ENCODE results near the gene EDC3. TPM values are rescaled to one million over a fixed set of nuclear protein-coding genes. Genes with fewer than 3 reads are reported as not detected.

The EDC3 gene
- total RNA-seq, 2 experiments from 2014 or later = 11.0 to 11.1 TPM

DNA sequence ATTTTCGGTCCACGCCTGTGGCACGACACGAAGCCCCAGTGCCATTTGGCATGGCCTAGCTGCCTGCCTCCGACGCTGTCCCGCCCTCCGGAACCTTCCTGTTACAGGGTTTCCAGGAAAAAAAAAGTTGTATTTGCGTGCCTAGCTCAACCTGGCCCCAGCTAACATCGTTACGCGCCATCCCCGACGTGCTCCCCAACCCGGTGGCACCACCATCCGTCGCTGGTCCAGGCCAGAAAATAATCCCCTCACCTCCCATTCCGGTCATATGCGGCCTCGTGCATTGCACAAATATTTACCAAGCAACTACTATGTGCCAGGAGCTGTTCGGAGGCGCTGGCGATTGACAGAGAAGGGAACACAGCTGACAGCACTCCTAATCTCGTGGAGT lies 30.9 kb upstream of the EDC3 start:
- POLR2A ChIA-PET = interaction anchor here (0.6 to 1.0 kb wide), 2 partner anchors 65 to 801 kb away, joined by 3 read pairs; no protein-coding TSS in a partner anchor
- intact Hi-C loops (cut with DNase I, micrococcal nuclease) = loop anchor here in 1 of 2 experiments (2.0 kb wide), 1 partner anchor 30 kb away; the partner anchor contains the start of gene EDC3
- Histone ChIP-seq H3K4me3 (ENCODE audit: low read length) (peak overlapping the region; percentile 71), H3K9me3 (ENCODE audit: control insufficient read depth in 1 of 2, insufficient read depth in 1 of 2, low read length in 2 of 2) (no peaks in the 10 kb centered on the region), H3K27ac (ENCODE audit: low read depth in 1 of 2, low read length in 2 of 2) (no peak overlapping the region), H3K4me1 (ENCODE audit: insufficient read depth, low read length) (peaks cover 15% of the 10 kb centered on the region), H3K27me3 (ENCODE audit: control insufficient read depth in 1 of 2, insufficient read depth in 2 of 2, low read length in 2 of 2) (peaks cover 0 to 8% of the 10 kb centered on the region in 2 experiments), H3K36me3 (ENCODE audit: insufficient read depth, low read length) (no peaks in the 10 kb centered on the region)
- TF ChIP-seq, protein P1, sequence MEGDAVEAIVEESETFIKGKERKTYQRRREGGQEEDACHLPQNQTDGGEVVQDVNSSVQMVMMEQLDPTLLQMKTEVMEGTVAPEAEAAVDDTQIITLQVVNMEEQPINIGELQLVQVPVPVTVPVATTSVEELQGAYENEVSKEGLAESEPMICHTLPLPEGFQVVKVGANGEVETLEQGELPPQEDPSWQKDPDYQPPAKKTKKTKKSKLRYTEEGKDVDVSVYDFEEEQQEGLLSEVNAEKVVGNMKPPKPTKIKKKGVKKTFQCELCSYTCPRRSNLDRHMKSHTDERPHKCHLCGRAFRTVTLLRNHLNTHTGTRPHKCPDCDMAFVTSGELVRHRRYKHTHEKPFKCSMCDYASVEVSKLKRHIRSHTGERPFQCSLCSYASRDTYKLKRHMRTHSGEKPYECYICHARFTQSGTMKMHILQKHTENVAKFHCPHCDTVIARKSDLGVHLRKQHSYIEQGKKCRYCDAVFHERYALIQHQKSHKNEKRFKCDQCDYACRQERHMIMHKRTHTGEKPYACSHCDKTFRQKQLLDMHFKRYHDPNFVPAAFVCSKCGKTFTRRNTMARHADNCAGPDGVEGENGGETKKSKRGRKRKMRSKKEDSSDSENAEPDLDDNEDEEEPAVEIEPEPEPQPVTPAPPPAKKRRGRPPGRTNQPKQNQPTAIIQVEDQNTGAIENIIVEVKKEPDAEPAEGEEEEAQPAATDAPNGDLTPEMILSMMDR (IDR thresholded peaks at IDR 0.05) = no peak
- CTCF ChIA-PET = no interaction called here
- DNase-seq (no peak), ATAC-seq (ENCODE audit: poor library complexity) (no peak)
- Mint-ChIP-seq H3K27me3 (peaks cover 12% of the 10 kb centered on the region), H3K9me3 (no peaks in the 10 kb centered on the region), H3K4me1 (ENCODE audit: low read depth) (peaks cover 5% of the 10 kb centered on the region), H3K4me3 (peak overlapping the region; percentile 68), H3K36me3 (ENCODE audit: low read depth) (no peaks in the 10 kb centered on the region), H3K27ac (no peak overlapping the region)

- TF ChIP-seq, protein P1 (IDR thresholded peaks at IDR 0.05) = no peak
- DNase-seq (peak; percentile 17 to 87 (median 37)), ATAC-seq (ENCODE audit: poor library complexity) (peak; percentile 75)
- Mint-ChIP-seq H3K27me3 (peaks cover 11% of the 10 kb centered on the region), H3K36me3 (ENCODE audit: low read depth) (no peaks in the 10 kb centered on the region), H3K9me3 (no peaks in the 10 kb centered on the region), H3K4me1 (ENCODE audit: low read depth) (peaks cover 5% of the 10 kb centered on the region), H3K27ac (no peak overlapping the region), H3K4me3 (peak overlapping the region; percentile 86)
- peak overlapping the region; percentile 71 for H3K4me3 ChIP-seq (ENCODE audit: low read length)
- H3K27ac ChIP-seq (ENCODE audit: low read depth in 1 of 2, low read length in 2 of 2) = no peak overlapping the region
- H3K36me3 ChIP-seq (ENCODE audit: insufficient read depth, low read length) = no peaks in the 10 kb centered on the region
- H3K4me1 ChIP-seq (ENCODE audit: insufficient read depth, low read length) = peaks cover 15% of the 10 kb centered on the region
- peaks cover 0 to 6% of the 10 kb centered on the region in 2 experiments for H3K27me3 ChIP-seq (ENCODE audit: control insufficient read depth in 1 of 2, insufficient read depth in 2 of 2, low read length in 2 of 2)
- H3K9me3 ChIP-seq (ENCODE audit: control insufficient read depth in 1 of 2, insufficient read depth in 1 of 2, low read length in 2 of 2) = no peaks in the 10 kb centered on the region
- ChIA-PET CTCF (interaction anchor here (1.1 kb wide), 1 partner anchor 11 kb away, joined by 3 read pairs; no protein-coding TSS in a partner anchor), POLR2A (interaction anchor here (0.6 to 1.2 kb wide), 8 partner anchors 11 to 801 kb away, joined by 3 to 7 read pairs (median 3); partner anchors contain the start of genes CLK3, CSK and EDC3)
- intact Hi-C loops (cut with DNase I, micrococcal nuclease) = loop anchor here in 1 of 2 experiments (2.0 kb wide), 1 partner anchor 29 kb away; the partner anchor contains the start of gene EDC3
Observed at GRCh38 chr15:74725845-74726773, 30.3 kb upstream of the EDC3 start.

GRCh38 chr15:74725225-74725774 lies 29.5 kb upstream of the EDC3 start, which contains the start of gene CYP1A1:
TSS of gene CYP1A1 (minus strand) at chr15:74725528. CDS start at chr15:74723097, 2,431 bp downstream.
- H3K9me3 Mint-ChIP-seq = no peaks in the 10 kb centered on the region
- POLR2A ChIA-PET = interaction anchor here (0.6 to 1.2 kb wide), 6 partner anchors 12 to 110 kb away, joined by 3 to 7 read pairs (median 4); partner anchors contain the start of genes CLK3, CSK and EDC3
- peak within 1 kb of the TSS; percentile 86 for H3K4me3 Mint-ChIP-seq
- no peak within 1 kb of the TSS for H3K27ac Mint-ChIP-seq
- intact Hi-C loops (cut with DNase I, micrococcal nuclease) = no loop called here
- H3K27me3 Mint-ChIP-seq = peaks cover 5% of the 10 kb centered on the region
- CTCF ChIA-PET = interaction anchor here (0.6 to 1.1 kb wide), 2 partner anchors 10 to 87 kb away, joined by 3 to 4 read pairs; no protein-coding TSS in a partner anchor
- H3K9me3 ChIP-seq (ENCODE audit: control insufficient read depth in 1 of 2, insufficient read depth in 1 of 2, low read length in 2 of 2) = no peaks in the 10 kb centered on the region
- peak; percentile 51 for ATAC-seq (ENCODE audit: poor library complexity)
- no peaks in the 10 kb centered on the region for H3K36me3 ChIP-seq (ENCODE audit: insufficient read depth, low read length)
- TF ChIP-seq, protein P1 (IDR thresholded peaks at IDR 0.05) = no peak
- no peak within 1 kb of the TSS for H3K27ac ChIP-seq (ENCODE audit: low read depth in 1 of 2, low read length in 2 of 2)
- H3K36me3 Mint-ChIP-seq (ENCODE audit: low read depth) = no peaks in the 10 kb centered on the region
- H3K4me3 ChIP-seq (ENCODE audit: low read length) = peak within 1 kb of the TSS; percentile 71
- H3K4me1 ChIP-seq (ENCODE audit: insufficient read depth, low read length) = peaks cover 15% of the 10 kb centered on the region
- DNase-seq = peak in 8 of 14 experiments; percentile 23 to 60 (median 36)
- H3K27me3 ChIP-seq (ENCODE audit: control insufficient read depth in 1 of 2, insufficient read depth in 2 of 2, low read length in 2 of 2) = peaks cover 0 to 2% of the 10 kb centered on the region in 2 experiments
- H3K4me1 Mint-ChIP-seq (ENCODE audit: low read depth) = peaks cover 5% of the 10 kb centered on the region
